RKO (cell line): ENCODE measurements around the gene APEH.

ENCODE experiments used
- DNase-seq: peaks from one replicate; pipeline ENCODE4 v3.0.0-alpha.2; 2016; ENCODE audit warnings: low spot score

APEH gene

GRCh38 chr3:49650637-49651036, 23.5 kb upstream of the APEH start:
- DNase-seq, result no peak

- DNase-seq, result no peak
Measured at GRCh38 chr3:49652218-49652902, 21.8 kb upstream of the APEH start.

GRCh38 chr3:49652903-49653415, 21.2 kb upstream of the APEH start:
- DNase-seq, result no peak

- no peak for DNase-seq
Measured at GRCh38 chr3:49653621-49654020, 20.5 kb upstream of the APEH start.

GRCh38 chr3:49654176-49654825, 19.9 kb upstream of the APEH start:
- DNase-seq, result no peak

- DNase-seq, result no peak
Measured at GRCh38 chr3:49654955-49655556, 19.1 kb upstream of the APEH start.

- no peak for DNase-seq
Measured at GRCh38 chr3:49655731-49656285, 18.3 kb upstream of the APEH start.

- DNase-seq, result no peak
Measured at GRCh38 chr3:49656541-49657112, 17.5 kb upstream of the APEH start.

- DNase-seq, result no peak
Measured at GRCh38 chr3:49657208-49657915, 16.8 kb upstream of the APEH start.

GRCh38 chr3:49658711-49659110, 15.4 kb upstream of the APEH start:
- DNase-seq, result no peak

GRCh38 chr3:49659756-49660155, 14.4 kb upstream of the APEH start:
- DNase-seq, result no peak

GRCh38 chr3:49661281-49661680, 12.9 kb upstream of the APEH start:
- DNase-seq, result peak; percentile 18

GRCh38 chr3:49662021-49662420, 12.1 kb upstream of the APEH start:
- no peak for DNase-seq

GRCh38 chr3:49662720-49663413, 11.3 kb upstream of the APEH start:
- no peak for DNase-seq

- no peak for DNase-seq
Measured at GRCh38 chr3:49663831-49664230, 10.3 kb upstream of the APEH start.

- DNase-seq, result no peak
Measured at GRCh38 chr3:49664300-49664699, 9.9 kb upstream of the APEH start.

GRCh38 chr3:49665822-49666519, 8.2 kb upstream of the APEH start:
- no peak for DNase-seq

- DNase-seq, result no peak
Measured at GRCh38 chr3:49666592-49666991, 7.6 kb upstream of the APEH start.

- DNase-seq, result no peak
Measured at GRCh38 chr3:49667701-49668413, 6.3 kb upstream of the APEH start.

- no peak for DNase-seq
Measured at GRCh38 chr3:49668414-49668797, 5.7 kb upstream of the APEH start.
